Measurements from ENCODE around the gene CACNG1. TPM values are rescaled to one million over a fixed set of nuclear protein-coding genes. Genes with fewer than 3 reads are reported as not detected.
A peak's percentile ranks its signal among the peaks of the same experiment; 100 is the strongest.

The CACNG1 gene
- polyA plus RNA-seq, 1 of the 3 experiments (the other 2 are of a cell fraction) = not detected

DNA sequence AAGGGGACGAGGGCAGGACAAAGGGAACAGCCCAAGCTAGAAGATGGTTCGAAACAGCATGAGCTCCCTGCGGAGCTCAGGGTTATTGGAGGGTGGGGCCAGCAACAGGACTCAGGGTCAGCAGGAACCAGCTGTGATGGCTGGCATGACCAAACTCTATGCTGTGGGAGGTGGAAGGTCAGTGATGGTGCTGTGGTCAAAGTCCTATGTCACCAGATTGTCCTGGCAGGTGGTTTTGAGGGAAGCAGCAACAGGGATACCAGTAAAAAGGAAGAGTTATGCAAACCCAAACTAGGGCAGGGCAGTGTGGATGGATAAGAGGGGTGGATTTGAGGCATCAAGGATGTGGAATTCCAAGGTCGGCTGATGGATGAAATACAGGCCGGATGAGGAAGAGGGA is 47.4 kb upstream of the CACNG1 start:
- ChIA-PET POLR2A (no interaction called here), CTCF (interaction anchor here (3.0 kb wide), 1 partner anchor 161 kb away, joined by 11 read pairs; no protein-coding TSS in a partner anchor)
- WGBS (ENCODE audit: low lambda C conversion rate) = 88% methylated on average over 5 of the region's 5 CpGs
- Histone ChIP-seq H3K79me2 (ENCODE audit: insufficient read depth) (no peaks in the 10 kb centered on the region), H3F3A (replicated peaks; ENCODE audit: insufficient read depth) (no peaks in the 10 kb centered on the region), H3K4me1 (ENCODE audit: control insufficient read depth in 1 of 2, insufficient read depth in 2 of 2, low read depth in 1 of 2, low read length in 1 of 2) (peaks cover 0 to 32% of the 10 kb centered on the region in 2 experiments; a peak in 2 of 4 replicates), H3K36me3 (replicated peaks in 1 of 2; ENCODE audit: control insufficient read depth in 1 of 2, insufficient read depth in 2 of 2, low read length in 1 of 2) (no peaks in the 10 kb centered on the region), H3K27ac (ENCODE audit: low read depth in 2 of 2, low read length in 1 of 2) (peak overlapping the region in 1 of 2 experiments; percentile 24; a peak in 1 of 4 replicates), H4K20me1 (ENCODE audit: insufficient read depth) (no peaks in the 10 kb centered on the region), H3K9ac (no peak overlapping the region), H3K4me2 (no peak overlapping the region), H3K27me3 (ENCODE audit: insufficient read depth) (no peaks in the 10 kb centered on the region), H2AFZ (ENCODE audit: low read depth) (no peak overlapping the region), H3K4me3 (ENCODE audit: low read depth in 2 of 2, low read length in 1 of 2) (no peak overlapping the region), H3K9me2 (no peaks in the 10 kb centered on the region), H3K9me3 (no peaks in the 10 kb centered on the region)
- no peak for DNase-seq
- TF ChIP-seq EP300 (IDR thresholded peaks at IDR 0.05; ENCODE audit: borderline replicate concordance in 1 of 2, low read depth in 1 of 2, low read length in 1 of 2) (no peak), FOSL2 (IDR thresholded peaks at IDR 0.05; ENCODE audit: borderline replicate concordance, low read depth) (no peak), RAD21 (IDR thresholded peaks at IDR 0.05; ENCODE audit: low read length) (no peak), MXI1 (IDR thresholded peaks at IDR 0.05; ENCODE audit: low read depth, low read length) (no peak), RXRA (IDR thresholded peaks at IDR 0.05; ENCODE audit: borderline replicate concordance, low read depth) (no peak), JUND (IDR thresholded peaks at IDR 0.05) (no peak), EZH2phosphoT487 (IDR thresholded peaks at IDR 0.05; ENCODE audit: borderline replicate concordance, low read depth) (no peak), NRF1 (IDR thresholded peaks at IDR 0.05; ENCODE audit: low read depth, low read length) (no peak), POLR2AphosphoS5 (IDR thresholded peaks at IDR 0.05; ENCODE audit: low read depth, low read length) (no peak), CHD2 (IDR thresholded peaks at IDR 0.05; ENCODE audit: low read length, partially characterized antibody) (no peak), MEF2A (IDR thresholded peaks at IDR 0.05; ENCODE audit: borderline replicate concordance, low read depth) (no peak), GABPA (IDR thresholded peaks at IDR 0.05; ENCODE audit: low read depth) (no peak)
- TF ChIP-seq, protein P1, sequence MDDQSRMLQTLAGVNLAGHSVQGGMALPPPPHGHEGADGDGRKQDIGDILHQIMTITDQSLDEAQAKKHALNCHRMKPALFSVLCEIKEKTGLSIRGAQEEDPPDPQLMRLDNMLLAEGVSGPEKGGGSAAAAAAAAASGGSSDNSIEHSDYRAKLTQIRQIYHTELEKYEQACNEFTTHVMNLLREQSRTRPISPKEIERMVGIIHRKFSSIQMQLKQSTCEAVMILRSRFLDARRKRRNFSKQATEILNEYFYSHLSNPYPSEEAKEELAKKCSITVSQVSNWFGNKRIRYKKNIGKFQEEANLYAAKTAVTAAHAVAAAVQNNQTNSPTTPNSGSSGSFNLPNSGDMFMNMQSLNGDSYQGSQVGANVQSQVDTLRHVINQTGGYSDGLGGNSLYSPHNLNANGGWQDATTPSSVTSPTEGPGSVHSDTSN (IDR thresholded peaks at IDR 0.05) = no peak
- TF ChIP-seq, protein P2, sequence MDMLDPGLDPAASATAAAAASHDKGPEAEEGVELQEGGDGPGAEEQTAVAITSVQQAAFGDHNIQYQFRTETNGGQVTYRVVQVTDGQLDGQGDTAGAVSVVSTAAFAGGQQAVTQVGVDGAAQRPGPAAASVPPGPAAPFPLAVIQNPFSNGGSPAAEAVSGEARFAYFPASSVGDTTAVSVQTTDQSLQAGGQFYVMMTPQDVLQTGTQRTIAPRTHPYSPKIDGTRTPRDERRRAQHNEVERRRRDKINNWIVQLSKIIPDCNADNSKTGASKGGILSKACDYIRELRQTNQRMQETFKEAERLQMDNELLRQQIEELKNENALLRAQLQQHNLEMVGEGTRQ (IDR thresholded peaks at IDR 0.05; ENCODE audit: borderline replicate concordance, low read depth, low read length) = no peak
- TF ChIP-seq, protein P3, sequence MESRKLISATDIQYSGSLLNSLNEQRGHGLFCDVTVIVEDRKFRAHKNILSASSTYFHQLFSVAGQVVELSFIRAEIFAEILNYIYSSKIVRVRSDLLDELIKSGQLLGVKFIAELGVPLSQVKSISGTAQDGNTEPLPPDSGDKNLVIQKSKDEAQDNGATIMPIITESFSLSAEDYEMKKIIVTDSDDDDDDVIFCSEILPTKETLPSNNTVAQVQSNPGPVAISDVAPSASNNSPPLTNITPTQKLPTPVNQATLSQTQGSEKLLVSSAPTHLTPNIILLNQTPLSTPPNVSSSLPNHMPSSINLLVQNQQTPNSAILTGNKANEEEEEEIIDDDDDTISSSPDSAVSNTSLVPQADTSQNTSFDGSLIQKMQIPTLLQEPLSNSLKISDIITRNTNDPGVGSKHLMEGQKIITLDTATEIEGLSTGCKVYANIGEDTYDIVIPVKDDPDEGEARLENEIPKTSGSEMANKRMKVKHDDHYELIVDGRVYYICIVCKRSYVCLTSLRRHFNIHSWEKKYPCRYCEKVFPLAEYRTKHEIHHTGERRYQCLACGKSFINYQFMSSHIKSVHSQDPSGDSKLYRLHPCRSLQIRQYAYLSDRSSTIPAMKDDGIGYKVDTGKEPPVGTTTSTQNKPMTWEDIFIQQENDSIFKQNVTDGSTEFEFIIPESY (IDR thresholded peaks at IDR 0.05; ENCODE audit: borderline replicate concordance, low read depth) = no peak
- TF ChIP-seq, protein P4, sequence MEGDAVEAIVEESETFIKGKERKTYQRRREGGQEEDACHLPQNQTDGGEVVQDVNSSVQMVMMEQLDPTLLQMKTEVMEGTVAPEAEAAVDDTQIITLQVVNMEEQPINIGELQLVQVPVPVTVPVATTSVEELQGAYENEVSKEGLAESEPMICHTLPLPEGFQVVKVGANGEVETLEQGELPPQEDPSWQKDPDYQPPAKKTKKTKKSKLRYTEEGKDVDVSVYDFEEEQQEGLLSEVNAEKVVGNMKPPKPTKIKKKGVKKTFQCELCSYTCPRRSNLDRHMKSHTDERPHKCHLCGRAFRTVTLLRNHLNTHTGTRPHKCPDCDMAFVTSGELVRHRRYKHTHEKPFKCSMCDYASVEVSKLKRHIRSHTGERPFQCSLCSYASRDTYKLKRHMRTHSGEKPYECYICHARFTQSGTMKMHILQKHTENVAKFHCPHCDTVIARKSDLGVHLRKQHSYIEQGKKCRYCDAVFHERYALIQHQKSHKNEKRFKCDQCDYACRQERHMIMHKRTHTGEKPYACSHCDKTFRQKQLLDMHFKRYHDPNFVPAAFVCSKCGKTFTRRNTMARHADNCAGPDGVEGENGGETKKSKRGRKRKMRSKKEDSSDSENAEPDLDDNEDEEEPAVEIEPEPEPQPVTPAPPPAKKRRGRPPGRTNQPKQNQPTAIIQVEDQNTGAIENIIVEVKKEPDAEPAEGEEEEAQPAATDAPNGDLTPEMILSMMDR (IDR thresholded peaks at IDR 0.05) = no peak
- TF ChIP-seq, protein P5, sequence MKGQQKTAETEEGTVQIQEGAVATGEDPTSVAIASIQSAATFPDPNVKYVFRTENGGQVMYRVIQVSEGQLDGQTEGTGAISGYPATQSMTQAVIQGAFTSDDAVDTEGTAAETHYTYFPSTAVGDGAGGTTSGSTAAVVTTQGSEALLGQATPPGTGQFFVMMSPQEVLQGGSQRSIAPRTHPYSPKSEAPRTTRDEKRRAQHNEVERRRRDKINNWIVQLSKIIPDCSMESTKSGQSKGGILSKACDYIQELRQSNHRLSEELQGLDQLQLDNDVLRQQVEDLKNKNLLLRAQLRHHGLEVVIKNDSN (IDR thresholded peaks at IDR 0.05; ENCODE audit: borderline replicate concordance, low read depth) = no peak
